GM12878 (cell line): ENCODE measurements around the gene SETD1B. TPM values are rescaled to one million over a fixed set of nuclear protein-coding genes. Genes with fewer than 3 reads are reported as not detected.

Experiments used
- ATAC-seq: fragments of 200-7000 bp; cut with Tn5 transposase; 3 replicates; pipeline ENCODE4 v1.9.1; 2020; ENCODE audit warnings: mild to moderate bottlenecking, moderate library complexity
- BruUV-seq: library from RNA; stranded (reverse); fragments of 400-500 nt; replicated peaks from 2 replicates; lab custom pipeline; 2021; lab: Mats Ljungman, UMichigan
- CTCF ChIA-PET: fragments of 300-600 bp; sonication (Branson Sonifier 250); formaldehyde crosslinking; extraction: SDS; loops from one replicate; lab custom pipeline; 2021; ENCODE audit warnings: inconsistent platforms; lab: Yijun Ruan, JAX
- POLR2A ChIA-PET: fragments of 350-600 bp; formaldehyde crosslinking; extraction: SDS; loops from one replicate; lab custom pipeline; 2021; ENCODE audit warnings: inconsistent platforms; lab: Charles Lee
- RAD21 ChIA-PET: fragments of 300-600 bp; sonication (Branson Sonifier 250); formaldehyde crosslinking; loops from one replicate; lab custom pipeline; 2023; ENCODE audit warnings: antibody characterized with exemption; ENCODE audit not compliant: unreplicated experiment; lab: Charles Lee
- SMC1A ChIA-PET: fragments of 300-600 bp; sonication (Branson Sonifier 250); formaldehyde crosslinking; loops from one replicate; lab custom pipeline; 2023; ENCODE audit not compliant: unreplicated experiment, uncharacterized antibody; lab: Charles Lee
- DNase-seq: peaks from one replicate; pipeline ENCODE4 v3.0.0-alpha.2; 2011; ENCODE audit warnings: low read depth, low spot score
- FAIRE-seq: peaks from 3 replicates; lab custom pipeline; 2011; peaks lifted over from hg19 to GRCh38; lab: Jason Lieb, UNC
- H2AFZ ChIP-seq: 2 replicates; pipeline ENCODE4 v1.6.0; 2011; ENCODE audit warnings: low read depth, low read length, control low read depth; ENCODE audit not compliant: control insufficient read depth
- H3K27ac ChIP-seq: 2 replicates; pipeline ENCODE4 v1.5.1; 2011; ENCODE audit warnings: control low read depth; ENCODE audit not compliant: control insufficient read depth, insufficient read depth
- H3K27me3 ChIP-seq, 2 experiments: replicated peaks in 1 of 2; 2 replicates each; pipeline versions ENCODE4 v1.6.0 to v1.6.1; 2011; ENCODE audit warnings: low read length in 1 of 2; ENCODE audit not compliant: control insufficient read depth in 2 of 2, insufficient read depth in 2 of 2
- H3K36me3 ChIP-seq, 2 experiments: 2 replicates each; pipeline ENCODE4 v1.5.1; 2011; ENCODE audit warnings: low read length in 1 of 2; ENCODE audit not compliant: control insufficient read depth in 2 of 2, insufficient read depth in 2 of 2
- H3K4me1 ChIP-seq: 2 replicates; pipeline ENCODE4 v1.6.1; 2011; ENCODE audit warnings: mild to moderate bottlenecking, low read length, moderate library complexity, mixed read lengths; ENCODE audit not compliant: control insufficient read depth, insufficient read depth
- H3K4me2 ChIP-seq: 2 replicates; pipeline ENCODE4 v1.6.0; 2011; ENCODE audit warnings: control low read depth; ENCODE audit not compliant: control insufficient read depth, insufficient read depth
- H3K4me3 ChIP-seq: fragments of 200-600 bp; sonication (generic); 2 replicates; pipeline ENCODE4 v1.5.1; 2016
- H3K79me2 ChIP-seq: 2 replicates; pipeline ENCODE4 v1.6.0; 2011; ENCODE audit warnings: low read length; ENCODE audit not compliant: control insufficient read depth, insufficient read depth
- H3K9ac ChIP-seq: 2 replicates; pipeline ENCODE4 v1.8.0; 2011; ENCODE audit warnings: low read length, control low read depth, mixed read lengths; ENCODE audit not compliant: control insufficient read depth, insufficient read depth
- H3K9me3 ChIP-seq: replicated peaks from 3 replicates; pipeline ENCODE4 v1.5.1; 2011; ENCODE audit warnings: mild to moderate bottlenecking, low read length; ENCODE audit not compliant: control insufficient read depth, insufficient read depth
- H4K20me1 ChIP-seq: 2 replicates; pipeline ENCODE4 v1.6.0; 2011; ENCODE audit not compliant: control insufficient read depth, insufficient read depth
- HDAC6 ChIP-seq: fragments of 200-600 bp; sonication (generic); IDR thresholded peaks from one replicate; pipeline ENCODE4 v1.8.0; 2017; ENCODE audit warnings: antibody characterized with exemption; ENCODE audit not compliant: unreplicated experiment
- NFXL1 ChIP-seq: fragments of 450-650 bp; IDR thresholded peaks from 2 replicates; pipeline ENCODE4 v1.6.1; 2017; ENCODE audit warnings: antibody characterized with exemption, mild to moderate bottlenecking, borderline replicate concordance
- SUPT20H ChIP-seq: IDR thresholded peaks from 2 replicates; pipeline ENCODE4 v1.6.1; 2011; ENCODE audit warnings: low read depth, mild to moderate bottlenecking, low read length, moderate library complexity, borderline replicate concordance; ENCODE audit not compliant: control insufficient read depth
- SUZ12 ChIP-seq: fragments of 200-600 bp; sonication (generic); IDR thresholded peaks from one replicate; pipeline ENCODE4 v1.6.1; 2018; ENCODE audit warnings: antibody characterized with exemption, mild to moderate bottlenecking; ENCODE audit not compliant: unreplicated experiment
- YY1 ChIP-seq: IDR thresholded peaks from 2 replicates; pipeline ENCODE4 v1.6.1; 2011; ENCODE audit warnings: low read depth, mild to moderate bottlenecking, low read length
- ZNF24 ChIP-seq: fragments of 450-650 bp; IDR thresholded peaks from 2 replicates; pipeline ENCODE4 v1.6.1; 2017; ENCODE audit warnings: antibody characterized with exemption, mild to moderate bottlenecking
- ZNF384 ChIP-seq: IDR thresholded peaks from 2 replicates; pipeline ENCODE4 v1.6.1; 2012; ENCODE audit warnings: low read depth, mild to moderate bottlenecking, low read length, improper control_type of control experiment, borderline replicate concordance
- WGBS: methylation state at CpG from one replicate; pipeline ENCODE4 v1.1.6; 2016; ENCODE audit warnings: low lambda C conversion rate; ENCODE audit not compliant: insufficient replicate concordance, insufficient coverage; ENCODE audit errors: missing lambda C conversion rate; 5-methylcytosine and 5-hydroxymethylcytosine counted together
- in situ Hi-C: fragments of 300-500 bp; cut with MboI; formaldehyde crosslinking; loops from 9 replicates; pipeline ENCODE4 v1.14.3; 2018; ENCODE audit warnings: mixed read lengths
- intact Hi-C: fragments of 100-400 bp; cut with micrococcal nuclease; formaldehyde crosslinking; loops from one replicate; pipeline ENCODE4 v1.14.2; 2022; ENCODE audit not compliant: unreplicated experiment
- polyA plus RNA-seq, 11 experiments: library from polyadenylated mRNA; depleted of rRNA in 4 of 11; unstranded in 6 of 11; stranded (reverse) in 5 of 11; fragments of >200 nt; fragmentation: Nextera tagmentation in 4 of 11; fragmentation: Illumina TruSeq in 1 of 11; extraction: Ambion mirVana in 4 of 11; extraction: Trizol in 1 of 11; gene quantifications; 1 replicate in 1 of 11; 2 replicates in 10 of 11; pipeline versions ENCODE4 v1.2.1 to v1.2.3, GENCODE V29; 2011 to 2016; ENCODE audit warnings: inconsistent platforms in 2 of 11, missing spikeins in 2 of 11, low read depth in 1 of 11
- total RNA-seq, 4 experiments: library from RNA; depleted of rRNA in 3 of 4; stranded (reverse); fragments of >200 nt in 3 of 4; fragmentation: Illumina TruSeq in 1 of 4; extraction: Trizol in 1 of 4; gene quantifications; 2 replicates each; pipeline versions ENCODE4 v1.2.1 to v1.2.3, GENCODE V29; 2013 to 2021
- TF ChIP-seq, protein P1 (sequence below), 3 experiments: IDR thresholded peaks in 2 of 3; conservative IDR thresholded peaks in 1 of 3; 2 replicates each; pipeline ENCODE4 v1.5.1; 2011; ENCODE audit warnings: low read depth in 3 of 3, low read length in 3 of 3, mild to moderate bottlenecking in 3 of 3, control low read depth in 2 of 3, moderate library complexity in 2 of 3, inconsistent platforms in 1 of 3, mixed read lengths in 1 of 3; ENCODE audit not compliant: control insufficient read depth in 2 of 3, insufficient read depth in 1 of 3; ENCODE audit errors: extremely low read depth in 1 of 3
- TF ChIP-seq, protein P2 (sequence below): IDR thresholded peaks from 2 replicates; pipeline ENCODE4 v1.6.1; 2011; ENCODE audit warnings: mild to moderate bottlenecking, low read depth, low read length, moderate library complexity; ENCODE audit not compliant: insufficient replicate concordance
- TF ChIP-seq, protein P3 (sequence below): fragments of 450-650 bp; formaldehyde crosslinking; IDR thresholded peaks from 2 replicates; pipeline ENCODE4 v1.4.0; 2022; ENCODE audit warnings: mild to moderate bottlenecking, moderate library complexity
- TF ChIP-seq, protein P4 (sequence below): fragments of 450-650 bp; formaldehyde crosslinking; IDR thresholded peaks from 2 replicates; pipeline ENCODE4 v1.5.0; 2022; ENCODE audit warnings: mild to moderate bottlenecking, missing genetic modification characterization

SETD1B gene
- total and polyA plus RNA-seq, 10 of the 15 experiments (the other 5 are each of a cell fraction or from before 2014, with no cell fraction given) = 0.50 to 17.3 (median 1.6) TPM

DNA sequence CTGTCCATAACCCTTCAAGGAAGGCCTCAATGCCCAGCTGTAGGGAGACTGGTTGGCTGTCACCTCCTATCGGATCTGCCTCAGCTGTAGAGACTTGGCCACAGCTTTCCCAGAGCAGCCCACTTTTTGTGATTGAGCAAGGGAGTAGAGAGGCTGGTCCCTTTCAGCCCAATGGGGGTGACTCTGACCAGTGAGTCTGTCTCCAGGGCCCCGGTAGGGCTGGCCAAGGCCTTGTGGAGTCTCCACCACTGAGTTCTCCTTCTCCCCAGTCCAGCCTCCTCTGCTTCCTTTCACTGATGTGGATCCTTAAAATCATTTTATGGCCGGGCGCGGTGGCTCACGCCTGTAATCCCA, 69.4 kb downstream of the SETD1B start:
- CTCF ChIA-PET = no interaction called here
- no peak for FAIRE-seq
- no peaks in the 10 kb centered on the region for H3K79me2 ChIP-seq
- ATAC-seq = no peak
- WGBS = 86% methylated on average over 6 of the region's 6 CpGs
- H3K27ac ChIP-seq = no peak overlapping the region
- H3K36me3 ChIP-seq = no peaks in the 10 kb centered on the region
- no peak for DNase-seq
- no peaks in the 10 kb centered on the region for H4K20me1 ChIP-seq
- intact Hi-C loops (no loop called here), in situ Hi-C loops (no loop called here)
- RAD21 ChIA-PET = no interaction called here
- BruUV-seq = no TSS peak
- H3K4me3 ChIP-seq = no peak overlapping the region
- no peaks in the 10 kb centered on the region for H3K4me1 ChIP-seq
- no peak overlapping the region for H3K9ac ChIP-seq
- H3K4me2 ChIP-seq = no peak overlapping the region
- SMC1A ChIA-PET = no interaction called here
- POLR2A ChIA-PET = no interaction called here
- H3K27me3 ChIP-seq = no peaks in the 10 kb centered on the region
- no peak overlapping the region for H2AFZ ChIP-seq
- no peaks in the 10 kb centered on the region for H3K9me3 ChIP-seq
- TF ChIP-seq NFXL1 = no peak
- no peak for TF ChIP-seq ZNF384
- TF ChIP-seq SUZ12 = no peak
- no peak for TF ChIP-seq HDAC6
- no peak for TF ChIP-seq SUPT20H
- TF ChIP-seq YY1 = no peak
- TF ChIP-seq, protein P1, sequence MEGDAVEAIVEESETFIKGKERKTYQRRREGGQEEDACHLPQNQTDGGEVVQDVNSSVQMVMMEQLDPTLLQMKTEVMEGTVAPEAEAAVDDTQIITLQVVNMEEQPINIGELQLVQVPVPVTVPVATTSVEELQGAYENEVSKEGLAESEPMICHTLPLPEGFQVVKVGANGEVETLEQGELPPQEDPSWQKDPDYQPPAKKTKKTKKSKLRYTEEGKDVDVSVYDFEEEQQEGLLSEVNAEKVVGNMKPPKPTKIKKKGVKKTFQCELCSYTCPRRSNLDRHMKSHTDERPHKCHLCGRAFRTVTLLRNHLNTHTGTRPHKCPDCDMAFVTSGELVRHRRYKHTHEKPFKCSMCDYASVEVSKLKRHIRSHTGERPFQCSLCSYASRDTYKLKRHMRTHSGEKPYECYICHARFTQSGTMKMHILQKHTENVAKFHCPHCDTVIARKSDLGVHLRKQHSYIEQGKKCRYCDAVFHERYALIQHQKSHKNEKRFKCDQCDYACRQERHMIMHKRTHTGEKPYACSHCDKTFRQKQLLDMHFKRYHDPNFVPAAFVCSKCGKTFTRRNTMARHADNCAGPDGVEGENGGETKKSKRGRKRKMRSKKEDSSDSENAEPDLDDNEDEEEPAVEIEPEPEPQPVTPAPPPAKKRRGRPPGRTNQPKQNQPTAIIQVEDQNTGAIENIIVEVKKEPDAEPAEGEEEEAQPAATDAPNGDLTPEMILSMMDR (IDR thresholded peaks at IDR 0.05 in 2 of 3, conservative IDR thresholded peaks at IDR 0.05 in 1 of 3; ENCODE audit: control insufficient read depth in 2 of 3, extremely low read depth in 1 of 3, insufficient read depth in 1 of 3, low read depth in 3 of 3, low read length in 3 of 3) = no peak
- TF ChIP-seq, protein P2, sequence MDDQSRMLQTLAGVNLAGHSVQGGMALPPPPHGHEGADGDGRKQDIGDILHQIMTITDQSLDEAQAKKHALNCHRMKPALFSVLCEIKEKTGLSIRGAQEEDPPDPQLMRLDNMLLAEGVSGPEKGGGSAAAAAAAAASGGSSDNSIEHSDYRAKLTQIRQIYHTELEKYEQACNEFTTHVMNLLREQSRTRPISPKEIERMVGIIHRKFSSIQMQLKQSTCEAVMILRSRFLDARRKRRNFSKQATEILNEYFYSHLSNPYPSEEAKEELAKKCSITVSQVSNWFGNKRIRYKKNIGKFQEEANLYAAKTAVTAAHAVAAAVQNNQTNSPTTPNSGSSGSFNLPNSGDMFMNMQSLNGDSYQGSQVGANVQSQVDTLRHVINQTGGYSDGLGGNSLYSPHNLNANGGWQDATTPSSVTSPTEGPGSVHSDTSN = no peak
- TF ChIP-seq, protein P3, sequence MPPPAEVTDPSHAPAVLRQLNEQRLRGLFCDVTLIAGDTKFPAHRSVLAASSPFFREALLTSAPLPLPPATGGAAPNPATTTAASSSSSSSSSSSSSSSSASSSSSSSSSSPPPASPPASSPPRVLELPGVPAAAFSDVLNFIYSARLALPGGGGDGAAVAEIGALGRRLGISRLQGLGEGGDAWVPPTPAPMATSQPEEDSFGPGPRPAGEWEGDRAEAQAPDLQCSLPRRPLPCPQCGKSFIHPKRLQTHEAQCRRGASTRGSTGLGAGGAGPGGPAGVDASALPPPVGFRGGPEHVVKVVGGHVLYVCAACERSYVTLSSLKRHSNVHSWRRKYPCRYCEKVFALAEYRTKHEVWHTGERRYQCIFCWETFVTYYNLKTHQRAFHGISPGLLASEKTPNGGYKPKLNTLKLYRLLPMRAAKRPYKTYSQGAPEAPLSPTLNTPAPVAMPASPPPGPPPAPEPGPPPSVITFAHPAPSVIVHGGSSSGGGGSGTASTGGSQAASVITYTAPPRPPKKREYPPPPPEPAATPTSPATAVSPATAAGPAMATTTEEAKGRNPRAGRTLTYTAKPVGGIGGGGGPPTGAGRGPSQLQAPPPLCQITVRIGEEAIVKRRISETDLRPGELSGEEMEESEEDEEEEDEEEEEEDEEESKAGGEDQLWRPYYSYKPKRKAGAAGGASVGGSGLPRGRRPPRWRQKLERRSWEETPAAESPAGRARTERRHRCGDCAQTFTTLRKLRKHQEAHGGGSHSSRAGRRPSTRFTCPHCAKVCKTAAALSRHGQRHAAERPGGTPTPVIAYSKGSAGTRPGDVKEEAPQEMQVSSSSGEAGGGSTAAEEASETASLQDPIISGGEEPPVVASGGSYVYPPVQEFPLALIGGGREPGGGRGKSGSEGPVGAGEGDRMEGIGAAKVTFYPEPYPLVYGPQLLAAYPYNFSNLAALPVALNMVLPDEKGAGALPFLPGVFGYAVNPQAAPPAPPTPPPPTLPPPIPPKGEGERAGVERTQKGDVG (CRISPR knock-in tag) = no peak
- no peak for TF ChIP-seq ZNF24
- TF ChIP-seq, protein P4, sequence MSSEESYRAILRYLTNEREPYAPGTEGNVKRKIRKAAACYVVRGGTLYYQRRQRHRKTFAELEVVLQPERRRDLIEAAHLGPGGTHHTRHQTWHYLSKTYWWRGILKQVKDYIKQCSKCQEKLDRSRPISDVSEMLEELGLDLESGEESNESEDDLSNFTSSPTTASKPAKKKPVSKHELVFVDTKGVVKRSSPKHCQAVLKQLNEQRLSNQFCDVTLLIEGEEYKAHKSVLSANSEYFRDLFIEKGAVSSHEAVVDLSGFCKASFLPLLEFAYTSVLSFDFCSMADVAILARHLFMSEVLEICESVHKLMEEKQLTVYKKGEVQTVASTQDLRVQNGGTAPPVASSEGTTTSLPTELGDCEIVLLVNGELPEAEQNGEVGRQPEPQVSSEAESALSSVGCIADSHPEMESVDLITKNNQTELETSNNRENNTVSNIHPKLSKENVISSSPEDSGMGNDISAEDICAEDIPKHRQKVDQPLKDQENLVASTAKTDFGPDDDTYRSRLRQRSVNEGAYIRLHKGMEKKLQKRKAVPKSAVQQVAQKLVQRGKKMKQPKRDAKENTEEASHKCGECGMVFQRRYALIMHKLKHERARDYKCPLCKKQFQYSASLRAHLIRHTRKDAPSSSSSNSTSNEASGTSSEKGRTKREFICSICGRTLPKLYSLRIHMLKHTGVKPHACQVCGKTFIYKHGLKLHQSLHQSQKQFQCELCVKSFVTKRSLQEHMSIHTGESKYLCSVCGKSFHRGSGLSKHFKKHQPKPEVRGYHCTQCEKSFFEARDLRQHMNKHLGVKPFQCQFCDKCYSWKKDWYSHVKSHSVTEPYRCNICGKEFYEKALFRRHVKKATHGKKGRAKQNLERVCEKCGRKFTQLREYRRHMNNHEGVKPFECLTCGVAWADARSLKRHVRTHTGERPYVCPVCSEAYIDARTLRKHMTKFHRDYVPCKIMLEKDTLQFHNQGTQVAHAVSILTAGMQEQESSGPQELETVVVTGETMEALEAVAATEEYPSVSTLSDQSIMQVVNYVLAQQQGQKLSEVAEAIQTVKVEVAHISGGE (CRISPR knock-in tag) = no peak
